Common myeloid progenitor, CD34-positive (primary cell): ENCODE results near the gene AP1AR.
A peak's percentile ranks its signal among the peaks of the same experiment; 100 is the strongest.

Experiments
- CTCF ChIA-PET: fragments of 350-600 bp; sonication (Branson Sonifier 250); formaldehyde crosslinking; loops from one replicate; lab custom pipeline; 2021; ENCODE audit warnings: antibody characterized with exemption; lab: Charles Lee
- POLR2A ChIA-PET: fragments of 350-600 bp; sonication (Branson Sonifier 250); formaldehyde crosslinking; loops from one replicate; lab custom pipeline; 2021; ENCODE audit warnings: antibody characterized with exemption; lab: Charles Lee
- DNase-seq, 3 donors: peaks; one replicate each; pipeline versions ENCODE4 v3.0.0 to v3.0.0-alpha.2; 2013
- H3K27ac ChIP-seq, 2 experiments: 1 replicate in 1 of 2; 2 replicates in 1 of 2; pipeline ENCODE4 v1.7.0; 2013; ENCODE audit warnings: inconsistent platforms in 2 of 2, low read length in 2 of 2, mild to moderate bottlenecking in 2 of 2, low read depth in 1 of 2, moderate library complexity in 1 of 2; ENCODE audit not compliant: severe bottlenecking in 2 of 2, insufficient read depth in 1 of 2, poor library complexity in 1 of 2
- H3K27me3 ChIP-seq, 5 experiments: replicated peaks in 2 of 5; 1 replicate in 3 of 5; 2 replicates in 2 of 5; pipeline versions ENCODE4 v1.6.1 to v1.7.0; 2013; ENCODE audit warnings: low read length in 4 of 5, mild to moderate bottlenecking in 2 of 5, moderate library complexity in 2 of 5, inconsistent platforms in 1 of 5; ENCODE audit not compliant: insufficient read depth in 5 of 5, control insufficient read depth in 4 of 5
- H3K36me3 ChIP-seq, 4 experiments: 1 replicate in 2 of 4; 2 replicates in 2 of 4; pipeline versions ENCODE4 v1.6.1 to v1.7.0; 2013; ENCODE audit warnings: low read length in 3 of 4, control low read depth in 1 of 4, mild to moderate bottlenecking in 1 of 4; ENCODE audit not compliant: control insufficient read depth in 4 of 4, insufficient read depth in 4 of 4
- H3K4me1 ChIP-seq, 4 experiments: 1 replicate in 3 of 4; 2 replicates in 1 of 4; pipeline versions ENCODE4 v1.6.1 to v1.7.1; 2013; ENCODE audit warnings: low read length in 3 of 4, mild to moderate bottlenecking in 3 of 4, control low read depth in 1 of 4, inconsistent platforms in 1 of 4, moderate library complexity in 1 of 4; ENCODE audit not compliant: control insufficient read depth in 4 of 4, insufficient read depth in 4 of 4; ENCODE audit errors: control extremely low read depth in 1 of 4
- H3K4me3 ChIP-seq, 7 experiments: 1 replicate in 4 of 7; 2 replicates in 3 of 7; pipeline versions ENCODE4 v1.5.1 to v1.7.0; 2013; ENCODE audit warnings: mild to moderate bottlenecking in 7 of 7, low read length in 6 of 7, moderate library complexity in 6 of 7, inconsistent platforms in 2 of 7, low read depth in 2 of 7, control low read depth in 1 of 7; ENCODE audit not compliant: insufficient read depth in 4 of 7, control insufficient read depth in 1 of 7; ENCODE audit errors: extremely low read depth in 1 of 7
- H3K9me3 ChIP-seq, 5 experiments: 1 replicate in 4 of 5; 2 replicates in 1 of 5; pipeline versions ENCODE4 v1.6.1 to v1.7.1; 2013; ENCODE audit warnings: low read length in 4 of 5, mild to moderate bottlenecking in 2 of 5, inconsistent platforms in 1 of 5, low read depth in 1 of 5, moderate library complexity in 1 of 5; ENCODE audit not compliant: control insufficient read depth in 4 of 5, insufficient read depth in 2 of 5; ENCODE audit errors: control extremely low read depth in 1 of 5
- WGBS: methylation state at CpG from one replicate; pipeline ENCODE4 v1.1.5; 2013; ENCODE audit not compliant: insufficient coverage; 5-methylcytosine and 5-hydroxymethylcytosine counted together

Gene AP1AR

GRCh38 chr4:112266823-112267222 is 35.2 kb downstream of the AP1AR start:
- Histone ChIP-seq H3K27me3 (no peaks in the 10 kb centered on the region), H3K4me1 (no peaks in the 10 kb centered on the region), H3K36me3 (peaks cover 6 to 19% (median 12%) of the 10 kb centered on the region in 4 experiments), H3K4me3 (no peak overlapping the region), H3K9me3 (no peaks in the 10 kb centered on the region), H3K27ac (no peak overlapping the region)
- peak; percentile 44 to 74 (median 67) for DNase-seq
- ChIA-PET POLR2A (interaction anchor here (0.8 kb wide), 1 partner anchor 18 kb away, joined by 3 read pairs; no protein-coding TSS in a partner anchor), CTCF (interaction anchor here (0.6 to 6.6 kb wide), 15 partner anchors 9 to 363 kb away, joined by 3 to 47 read pairs (median 4); partner anchors contain the start of gene TIFA)
- WGBS, result no CpG with 5 or more reads among the region's 2 CpGs

GRCh38 chr4:112270051-112270450 is 38.5 kb downstream of the AP1AR start:
- Histone ChIP-seq H3K27me3 (no peaks in the 10 kb centered on the region), H3K36me3 (peaks cover 3 to 17% (median 7%) of the 10 kb centered on the region in 4 experiments), H3K27ac (no peak overlapping the region), H3K4me1 (no peaks in the 10 kb centered on the region), H3K4me3 (no peak overlapping the region), H3K9me3 (peaks cover 0 to 4% (median 0%) of the 10 kb centered on the region in 5 experiments)
- DNase-seq, result no peak
- ChIA-PET POLR2A (no interaction called here), CTCF (interaction anchor here (0.7 to 1.2 kb wide), 3 partner anchors 7 to 13 kb away, joined by 3 to 4 read pairs (median 3); no protein-coding TSS in a partner anchor)
- WGBS, result no CpG with 5 or more reads among the region's 1 CpG

DNA sequence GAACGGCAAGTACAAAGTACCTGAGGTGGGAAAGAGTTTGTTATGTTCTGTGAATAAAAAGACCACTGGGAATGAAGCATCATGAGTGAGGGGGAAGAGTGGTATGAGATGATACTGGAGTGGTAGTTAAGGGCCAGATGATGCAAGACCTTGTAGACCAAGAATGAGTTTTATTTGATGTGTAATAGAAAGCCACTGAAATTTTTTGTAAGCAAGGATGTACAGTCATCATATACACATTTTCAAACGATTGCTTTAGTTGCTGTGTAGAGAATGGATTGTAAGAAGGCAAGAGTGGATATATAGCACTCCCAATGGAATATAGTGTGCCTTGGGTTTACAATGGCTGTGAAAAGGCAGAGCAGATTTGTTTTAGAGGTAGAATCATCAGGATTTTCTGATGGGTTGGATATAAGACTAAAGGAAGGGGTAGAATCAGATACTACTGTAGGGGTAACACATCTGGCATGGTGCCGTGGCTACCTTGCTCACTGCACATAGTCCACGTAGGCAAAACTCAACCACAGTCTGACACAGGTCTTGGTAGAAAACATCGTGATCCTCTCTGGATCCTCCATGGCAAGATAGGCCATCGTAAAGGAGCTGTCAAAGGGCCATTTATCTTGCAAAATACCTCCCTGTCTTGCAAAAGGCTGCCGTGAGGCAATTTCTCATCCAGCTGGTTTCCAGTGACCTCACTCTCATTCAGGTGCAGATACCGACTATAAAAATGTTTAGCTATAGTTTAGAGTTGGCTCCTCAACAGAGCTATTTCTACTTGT is 39.2 kb downstream of the AP1AR start:
- H3K27ac ChIP-seq, result no peak overlapping the region
- H3K27me3 ChIP-seq, result no peaks in the 10 kb centered on the region
- no peak overlapping the region for H3K4me3 ChIP-seq
- H3K4me1 ChIP-seq, result no peaks in the 10 kb centered on the region
- ChIA-PET CTCF (interaction anchor here (0.9 to 2.0 kb wide), 7 partner anchors 10 to 171 kb away, joined by 3 to 10 read pairs (median 4); no protein-coding TSS in a partner anchor), POLR2A (no interaction called here)
- WGBS, result over 99% methylated on average over 7 of the region's 8 CpGs
- no peak for DNase-seq
- H3K36me3 ChIP-seq, result peaks cover 3 to 22% (median 10%) of the 10 kb centered on the region in 4 experiments
- peaks cover 0 to 4% (median 0%) of the 10 kb centered on the region in 5 experiments for H3K9me3 ChIP-seq

DNA sequence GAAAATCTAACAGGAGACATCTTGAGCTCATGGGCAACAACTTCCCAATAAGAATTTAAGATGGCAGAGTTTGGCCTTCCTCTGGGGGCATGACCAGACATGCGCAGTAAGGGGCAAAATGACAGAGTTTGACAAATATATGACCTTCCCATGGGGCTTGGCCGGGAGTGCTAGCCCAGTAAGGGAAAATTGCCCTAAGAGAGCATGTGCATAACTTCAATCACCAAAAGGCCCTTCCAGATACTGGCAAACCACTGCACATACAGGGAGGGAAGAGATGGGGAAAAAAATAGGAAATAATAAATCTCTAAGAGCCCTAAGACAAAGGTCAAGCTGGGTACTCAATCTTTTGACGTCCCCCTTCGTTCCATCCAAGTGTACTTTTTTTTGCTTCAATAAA is 40.7 kb downstream of the AP1AR start:
- DNase-seq, result no peak
- H3K27ac ChIP-seq, result no peak overlapping the region
- peaks cover 6 to 32% (median 15%) of the 10 kb centered on the region in 4 experiments for H3K36me3 ChIP-seq
- peaks cover 0 to 4% (median 0%) of the 10 kb centered on the region in 5 experiments for H3K9me3 ChIP-seq
- ChIA-PET POLR2A (no interaction called here), CTCF (interaction anchor here (1.8 to 2.0 kb wide), 3 partner anchors 12 to 173 kb away, joined by 4 to 10 read pairs (median 6); no protein-coding TSS in a partner anchor)
- H3K27me3 ChIP-seq, result no peaks in the 10 kb centered on the region
- no peak overlapping the region for H3K4me3 ChIP-seq
- WGBS, result 96% methylated on average over 3 of the region's 4 CpGs
- H3K4me1 ChIP-seq, result no peaks in the 10 kb centered on the region

GRCh38 chr4:112274959-112275358 is 43.4 kb downstream of the AP1AR start:
- ChIA-PET POLR2A (no interaction called here), CTCF (interaction anchor here (1.3 to 1.4 kb wide), 2 partner anchors 8 to 14 kb away, joined by 3 read pairs; no protein-coding TSS in a partner anchor)
- DNase-seq, result no peak
- Histone ChIP-seq H3K4me1 (peaks cover 0 to 12% (median 7%) of the 10 kb centered on the region in 4 experiments), H3K9me3 (peaks cover 0 to 4% (median 0%) of the 10 kb centered on the region in 5 experiments), H3K4me3 (no peak overlapping the region), H3K27me3 (no peaks in the 10 kb centered on the region), H3K27ac (no peak overlapping the region), H3K36me3 (peaks cover 4 to 33% (median 11%) of the 10 kb centered on the region in 4 experiments)
- WGBS, result 100% methylated on average over 4 of the region's 4 CpGs

GRCh38 chr4:112276113-112276512 is 44.5 kb downstream of the AP1AR start:
- Histone ChIP-seq H3K4me3 (no peak overlapping the region), H3K4me1 (peaks cover 0 to 13% (median 8%) of the 10 kb centered on the region in 4 experiments), H3K9me3 (peaks cover 0 to 4% (median 0%) of the 10 kb centered on the region in 5 experiments), H3K36me3 (peaks cover 4 to 30% (median 11%) of the 10 kb centered on the region in 4 experiments), H3K27ac (no peak overlapping the region), H3K27me3 (no peaks in the 10 kb centered on the region)
- WGBS, result 98% methylated on average over 3 of the region's 3 CpGs
- POLR2A ChIA-PET, result no interaction called here
- CTCF ChIA-PET, result interaction anchor here (1.3 to 1.4 kb wide), 2 partner anchors 9 to 12 kb away, joined by 3 read pairs; no protein-coding TSS in a partner anchor
- no peak for DNase-seq
